Loucy (cell line): ENCODE measurements around the gene CD96.

Experiments
- H2AFZ ChIP-seq: fragments of 200-600 bp; sonication (generic); 2 replicates; pipeline ENCODE4 v1.6.0; 2016; ENCODE audit warnings: antibody characterized with exemption, mild to moderate bottlenecking, low read length, moderate library complexity
- H3F3A ChIP-seq: fragments of 200-600 bp; 2 replicates; pipeline ENCODE4 v1.6.0; 2016; ENCODE audit warnings: antibody characterized with exemption, low read depth, mild to moderate bottlenecking
- H3K27me3 ChIP-seq: fragments of 200-600 bp; sonication (generic); 2 replicates; pipeline ENCODE4 v1.6.1; 2014; ENCODE audit warnings: low read length, mild to moderate bottlenecking; ENCODE audit not compliant: insufficient read depth, poor library complexity, severe bottlenecking
- H3K36me3 ChIP-seq: fragments of 200-600 bp; sonication (generic); 2 replicates; pipeline ENCODE4 v1.6.1; 2016; ENCODE audit warnings: low read length; ENCODE audit not compliant: insufficient read depth
- H3K4me1 ChIP-seq: fragments of 200-600 bp; sonication (generic); 2 replicates; pipeline ENCODE4 v1.5.1; 2014; ENCODE audit warnings: low read length, mild to moderate bottlenecking; ENCODE audit not compliant: insufficient read depth, poor library complexity, severe bottlenecking
- H3K4me2 ChIP-seq: fragments of 200-600 bp; sonication (generic); 2 replicates; pipeline ENCODE4 v1.6.0; 2014; ENCODE audit warnings: antibody characterized with exemption, low read length, low read depth, mild to moderate bottlenecking; ENCODE audit not compliant: poor library complexity, severe bottlenecking
- H3K4me3 ChIP-seq: fragments of 200-600 bp; sonication (generic); 2 replicates; pipeline ENCODE4 v1.5.1; 2014; ENCODE audit warnings: low read length, mild to moderate bottlenecking, mixed read lengths; ENCODE audit not compliant: poor library complexity, severe bottlenecking
- H3K79me2 ChIP-seq: fragments of 200-600 bp; sonication (generic); 2 replicates; pipeline ENCODE4 v1.6.1; 2014; ENCODE audit warnings: low read length; ENCODE audit not compliant: insufficient read depth
- H3K9ac ChIP-seq: fragments of 200-600 bp; sonication (generic); 2 replicates; pipeline ENCODE4 v1.6.0; 2014; ENCODE audit warnings: mild to moderate bottlenecking, low read depth, low read length, moderate library complexity; ENCODE audit not compliant: poor library complexity, severe bottlenecking
- H3K9me2 ChIP-seq: fragments of 200-600 bp; sonication (generic); replicated peaks from 2 replicates; pipeline ENCODE4 v1.6.1; 2016; ENCODE audit warnings: low read depth, low read length, mixed read lengths
- H3K9me3 ChIP-seq: fragments of 200-600 bp; sonication (generic); 2 replicates; pipeline ENCODE4 v1.6.1; 2014; ENCODE audit warnings: mild to moderate bottlenecking, antibody characterized with exemption, low read length, low read depth; ENCODE audit not compliant: insufficient read depth
- H4K20me1 ChIP-seq: fragments of 200-600 bp; sonication (generic); 2 replicates; pipeline ENCODE4 v1.6.0; 2014; ENCODE audit warnings: antibody characterized with exemption, low read length, mild to moderate bottlenecking; ENCODE audit not compliant: insufficient read depth, poor library complexity, severe bottlenecking
- EZH2phosphoT487 ChIP-seq: fragments of 200-600 bp; IDR thresholded peaks from 2 replicates; pipeline ENCODE4 v1.6.1; 2018; ENCODE audit warnings: antibody characterized with exemption, mild to moderate bottlenecking, moderate library complexity, borderline replicate concordance
- TF ChIP-seq, protein P1 (sequence below): fragments of 200-600 bp; sonication (generic); conservative IDR thresholded peaks from 2 replicates; pipeline ENCODE4 v1.5.1; 2014; ENCODE audit warnings: mild to moderate bottlenecking, antibody characterized with exemption, low read length

The CD96 gene

DNA sequence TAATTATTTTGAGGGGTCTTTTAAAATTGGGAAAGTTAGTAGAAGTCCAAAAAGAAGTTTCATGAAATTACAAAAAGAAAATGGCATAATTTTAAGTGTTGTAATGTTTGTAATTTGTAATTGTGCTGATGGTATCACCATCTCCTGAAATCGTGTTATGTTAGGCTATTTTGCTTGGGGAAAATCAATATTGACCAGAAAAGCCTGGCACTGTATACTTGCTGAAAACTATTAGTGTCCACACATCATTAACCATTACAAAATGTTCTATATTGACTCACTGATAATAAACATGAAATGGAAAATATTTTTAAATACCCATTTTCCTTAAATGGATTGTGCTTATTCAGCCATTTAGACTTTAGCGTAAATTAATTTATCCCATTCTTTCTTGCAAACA, 93.4 kb downstream of the CD96 start:
- no peaks in the 10 kb centered on the region for H4K20me1 ChIP-seq
- H3K4me2 ChIP-seq, result no peak overlapping the region
- H3K9ac ChIP-seq, result no peak overlapping the region
- H3K79me2 ChIP-seq, result no peaks in the 10 kb centered on the region
- TF ChIP-seq EZH2phosphoT487, result no peak
- TF ChIP-seq, protein P1, sequence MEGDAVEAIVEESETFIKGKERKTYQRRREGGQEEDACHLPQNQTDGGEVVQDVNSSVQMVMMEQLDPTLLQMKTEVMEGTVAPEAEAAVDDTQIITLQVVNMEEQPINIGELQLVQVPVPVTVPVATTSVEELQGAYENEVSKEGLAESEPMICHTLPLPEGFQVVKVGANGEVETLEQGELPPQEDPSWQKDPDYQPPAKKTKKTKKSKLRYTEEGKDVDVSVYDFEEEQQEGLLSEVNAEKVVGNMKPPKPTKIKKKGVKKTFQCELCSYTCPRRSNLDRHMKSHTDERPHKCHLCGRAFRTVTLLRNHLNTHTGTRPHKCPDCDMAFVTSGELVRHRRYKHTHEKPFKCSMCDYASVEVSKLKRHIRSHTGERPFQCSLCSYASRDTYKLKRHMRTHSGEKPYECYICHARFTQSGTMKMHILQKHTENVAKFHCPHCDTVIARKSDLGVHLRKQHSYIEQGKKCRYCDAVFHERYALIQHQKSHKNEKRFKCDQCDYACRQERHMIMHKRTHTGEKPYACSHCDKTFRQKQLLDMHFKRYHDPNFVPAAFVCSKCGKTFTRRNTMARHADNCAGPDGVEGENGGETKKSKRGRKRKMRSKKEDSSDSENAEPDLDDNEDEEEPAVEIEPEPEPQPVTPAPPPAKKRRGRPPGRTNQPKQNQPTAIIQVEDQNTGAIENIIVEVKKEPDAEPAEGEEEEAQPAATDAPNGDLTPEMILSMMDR, result no peak
- no peak overlapping the region for H3K4me3 ChIP-seq
- H2AFZ ChIP-seq, result no peak overlapping the region
- H3F3A ChIP-seq, result no peaks in the 10 kb centered on the region
- no peaks in the 10 kb centered on the region for H3K4me1 ChIP-seq
- no peaks in the 10 kb centered on the region for H3K9me3 ChIP-seq
- no peaks in the 10 kb centered on the region for H3K9me2 ChIP-seq
- H3K36me3 ChIP-seq, result peaks cover 12% of the 10 kb centered on the region; the same call in 1 of the 2 replicates
- H3K27me3 ChIP-seq, result no peaks in the 10 kb centered on the region

DNA sequence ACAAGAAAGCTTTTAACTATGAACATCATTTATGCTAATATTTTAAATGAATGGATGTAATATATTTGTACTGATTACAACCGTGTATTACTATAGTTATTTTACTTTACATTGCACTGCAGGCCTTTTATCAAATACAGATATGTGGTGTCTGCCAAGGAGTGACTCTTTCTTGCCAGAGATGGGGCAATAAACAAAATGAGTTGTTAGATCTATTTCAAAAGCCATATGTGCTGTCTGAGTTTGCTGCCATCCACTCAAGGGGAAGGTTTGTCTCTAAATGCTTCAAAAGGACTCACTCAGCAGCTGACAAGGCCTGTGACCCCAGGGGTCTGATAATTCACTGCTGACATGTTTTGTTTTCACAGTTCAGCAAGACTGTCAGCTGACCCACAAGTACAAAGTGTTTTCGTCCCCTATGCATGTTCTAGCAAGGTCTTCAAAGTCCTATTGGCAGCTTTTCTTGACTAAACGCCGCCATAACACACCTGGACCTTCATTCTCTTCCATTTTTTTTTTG, 94.4 kb downstream of the CD96 start:
- H3K4me3 ChIP-seq, result no peak overlapping the region
- H3F3A ChIP-seq, result no peaks in the 10 kb centered on the region
- no peaks in the 10 kb centered on the region for H3K9me3 ChIP-seq
- H3K27me3 ChIP-seq, result no peaks in the 10 kb centered on the region
- no peak overlapping the region for H3K9ac ChIP-seq
- TF ChIP-seq, protein P1, result no peak
- TF ChIP-seq EZH2phosphoT487, result no peak
- no peak overlapping the region for H2AFZ ChIP-seq
- H3K4me2 ChIP-seq, result no peak overlapping the region
- no peaks in the 10 kb centered on the region for H3K79me2 ChIP-seq
- no peaks in the 10 kb centered on the region for H4K20me1 ChIP-seq
- no peaks in the 10 kb centered on the region for H3K4me1 ChIP-seq
- no peaks in the 10 kb centered on the region for H3K9me2 ChIP-seq
- H3K36me3 ChIP-seq, result peaks cover 12% of the 10 kb centered on the region; the same call in 1 of the 2 replicates

DNA sequence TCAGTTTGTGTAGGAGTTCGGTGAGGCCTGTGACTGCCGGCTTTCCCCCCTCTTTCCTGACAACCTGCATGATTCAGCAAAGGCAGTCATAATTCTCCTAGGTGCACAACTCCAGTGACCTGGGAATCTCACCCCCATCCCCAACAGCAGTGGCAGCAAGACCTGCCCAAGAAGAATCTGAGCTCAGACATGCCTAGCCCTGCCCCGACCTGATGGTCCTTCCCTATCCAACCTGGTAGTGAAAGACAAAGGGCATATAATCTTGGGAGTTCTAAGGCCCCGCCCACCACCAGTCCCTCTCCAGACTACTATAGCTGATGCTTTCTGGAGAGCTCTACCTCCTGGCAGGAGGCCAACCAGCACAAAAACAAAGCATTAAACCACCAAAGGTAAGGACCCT, 97.3 kb downstream of the CD96 start:
- no peaks in the 10 kb centered on the region for H3K79me2 ChIP-seq
- no peaks in the 10 kb centered on the region for H3K27me3 ChIP-seq
- no peak overlapping the region for H3K9ac ChIP-seq
- TF ChIP-seq, protein P1, result no peak
- no peak for TF ChIP-seq EZH2phosphoT487
- H2AFZ ChIP-seq, result no peak overlapping the region
- no peak overlapping the region for H3K4me2 ChIP-seq
- no peaks in the 10 kb centered on the region for H3F3A ChIP-seq
- H3K4me3 ChIP-seq, result no peak overlapping the region
- peaks cover 12% of the 10 kb centered on the region; the same call in 1 of the 2 replicates for H3K36me3 ChIP-seq
- H3K9me3 ChIP-seq, result peaks cover under 1% of the 10 kb centered on the region; the same call in 1 of the 2 replicates
- H3K9me2 ChIP-seq, result no peaks in the 10 kb centered on the region
- H3K4me1 ChIP-seq, result no peaks in the 10 kb centered on the region
- no peaks in the 10 kb centered on the region for H4K20me1 ChIP-seq
